ENCODE results near the gene PKNOX2.

- TF ChIP-seq, protein P1, sequence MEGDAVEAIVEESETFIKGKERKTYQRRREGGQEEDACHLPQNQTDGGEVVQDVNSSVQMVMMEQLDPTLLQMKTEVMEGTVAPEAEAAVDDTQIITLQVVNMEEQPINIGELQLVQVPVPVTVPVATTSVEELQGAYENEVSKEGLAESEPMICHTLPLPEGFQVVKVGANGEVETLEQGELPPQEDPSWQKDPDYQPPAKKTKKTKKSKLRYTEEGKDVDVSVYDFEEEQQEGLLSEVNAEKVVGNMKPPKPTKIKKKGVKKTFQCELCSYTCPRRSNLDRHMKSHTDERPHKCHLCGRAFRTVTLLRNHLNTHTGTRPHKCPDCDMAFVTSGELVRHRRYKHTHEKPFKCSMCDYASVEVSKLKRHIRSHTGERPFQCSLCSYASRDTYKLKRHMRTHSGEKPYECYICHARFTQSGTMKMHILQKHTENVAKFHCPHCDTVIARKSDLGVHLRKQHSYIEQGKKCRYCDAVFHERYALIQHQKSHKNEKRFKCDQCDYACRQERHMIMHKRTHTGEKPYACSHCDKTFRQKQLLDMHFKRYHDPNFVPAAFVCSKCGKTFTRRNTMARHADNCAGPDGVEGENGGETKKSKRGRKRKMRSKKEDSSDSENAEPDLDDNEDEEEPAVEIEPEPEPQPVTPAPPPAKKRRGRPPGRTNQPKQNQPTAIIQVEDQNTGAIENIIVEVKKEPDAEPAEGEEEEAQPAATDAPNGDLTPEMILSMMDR (IDR thresholded peaks at IDR 0.05), result no peak
- TF ChIP-seq POLR2AphosphoS5 (IDR thresholded peaks at IDR 0.05; ENCODE audit: insufficient read depth in 1 of 2, low read depth in 1 of 2) (no peak), POLR2A (IDR thresholded peaks at IDR 0.05) (no peak)
These were observed 108.3 kb downstream of the PKNOX2 start for GRCh38 chr11:125272821-125273220.

All from vagina (tissue), 2 donors.